Effector memory CD4-positive, alpha-beta T cell (primary cell): Measurements from ENCODE around the gene RPL23.

Experiments used
- DNase-seq, 3 donors: peaks; one replicate each; pipeline ENCODE4 v3.0.0-alpha.2; 2020
- H3K27ac ChIP-seq: 2 replicates; pipeline ENCODE4 v1.7.0; 2013; ENCODE audit warnings: mild to moderate bottlenecking, low read length, moderate library complexity; ENCODE audit not compliant: insufficient read depth, poor library complexity, severe bottlenecking
- H3K27me3 ChIP-seq: replicated peaks from 2 replicates; pipeline ENCODE4 v1.7.0; 2013; ENCODE audit warnings: mild to moderate bottlenecking, low read length; ENCODE audit not compliant: insufficient read depth, control insufficient read depth, poor library complexity, severe bottlenecking
- H3K36me3 ChIP-seq: 2 replicates; pipeline ENCODE4 v1.7.0; 2013; ENCODE audit warnings: mild to moderate bottlenecking, low read length, moderate library complexity; ENCODE audit not compliant: control insufficient read depth, insufficient read depth
- H3K4me1 ChIP-seq: 2 replicates; pipeline ENCODE4 v1.7.0; 2013; ENCODE audit warnings: low read length, mild to moderate bottlenecking; ENCODE audit not compliant: control insufficient read depth, insufficient read depth, poor library complexity, severe bottlenecking
- H3K4me3 ChIP-seq: 2 replicates; pipeline ENCODE4 v1.7.0; 2013; ENCODE audit warnings: low read length, low read depth, mild to moderate bottlenecking; ENCODE audit not compliant: insufficient read depth, poor library complexity, severe bottlenecking
- H3K9me3 ChIP-seq: 2 replicates; pipeline ENCODE4 v1.7.0; 2013; ENCODE audit warnings: mild to moderate bottlenecking, low read length, moderate library complexity; ENCODE audit not compliant: control insufficient read depth
- total RNA-seq, 3 donors: gene quantifications; one replicate each; lab custom pipeline; 2026; lab: John Stamatoyannopoulos, UW

Gene RPL23
- 614 to 921 (median 821) reads per million in 3 donors for total RNA-seq

GRCh38 chr17:38853292-38854219, at the start of gene RPL23:
RPL23 (minus strand) TSS chr17:38853721; CDS start chr17:38853710, 11 bp downstream.
- Histone ChIP-seq H3K27ac (peak within 1 kb of the TSS; percentile 95), H3K4me3 (peak within 1 kb of the TSS; percentile 42), H3K36me3 (peaks cover 38% of the 10 kb centered on the region), H3K4me1 (peaks cover 29% of the 10 kb centered on the region), H3K9me3 (no peaks in the 10 kb centered on the region), H3K27me3 (no peaks in the 10 kb centered on the region)
- peak; percentile 81 to 88 (median 85) for DNase-seq

DNA sequence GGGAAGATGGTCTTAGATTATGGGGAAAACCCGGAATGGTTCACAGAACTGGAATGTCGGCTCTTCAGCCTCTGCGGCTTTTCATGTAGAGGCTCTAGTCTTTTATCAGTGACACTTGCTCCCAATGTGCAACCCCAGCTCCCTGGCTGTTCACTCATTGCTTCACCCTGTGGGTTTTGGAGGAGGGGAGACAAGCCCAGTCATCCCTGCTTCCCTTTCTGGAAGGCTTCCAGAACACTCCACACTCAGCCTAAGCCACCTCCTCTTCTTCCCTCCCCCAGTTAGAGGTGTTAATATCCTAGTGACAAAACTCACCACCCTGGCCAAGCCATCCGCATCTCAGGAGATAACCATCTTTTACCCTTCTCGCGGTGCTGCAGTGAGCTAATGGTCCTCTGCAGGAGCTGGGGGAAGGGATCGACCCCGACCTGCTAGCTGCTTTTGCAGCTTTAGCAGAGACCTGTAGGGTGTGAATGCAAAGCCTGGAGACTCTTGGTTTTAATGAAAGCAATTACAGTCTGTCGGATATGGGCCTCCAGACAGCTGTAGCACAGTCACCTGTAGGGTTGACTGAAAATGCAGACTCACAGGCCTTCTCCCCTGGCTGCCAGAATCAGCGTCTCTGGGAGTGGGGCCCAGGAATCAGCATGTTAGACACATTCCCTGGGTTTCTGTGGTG, 47.6 kb upstream of the RPL23 start:
- no peaks in the 10 kb centered on the region for H3K9me3 ChIP-seq
- peak overlapping the region; percentile 27 for H3K27ac ChIP-seq
- H3K4me1 ChIP-seq: peaks cover 58% of the 10 kb centered on the region
- H3K4me3 ChIP-seq: no peak overlapping the region
- peak in 2 of 3 donors; percentile 16 to 22 for DNase-seq
- peaks cover 34% of the 10 kb centered on the region for H3K36me3 ChIP-seq
- H3K27me3 ChIP-seq: no peaks in the 10 kb centered on the region

DNA sequence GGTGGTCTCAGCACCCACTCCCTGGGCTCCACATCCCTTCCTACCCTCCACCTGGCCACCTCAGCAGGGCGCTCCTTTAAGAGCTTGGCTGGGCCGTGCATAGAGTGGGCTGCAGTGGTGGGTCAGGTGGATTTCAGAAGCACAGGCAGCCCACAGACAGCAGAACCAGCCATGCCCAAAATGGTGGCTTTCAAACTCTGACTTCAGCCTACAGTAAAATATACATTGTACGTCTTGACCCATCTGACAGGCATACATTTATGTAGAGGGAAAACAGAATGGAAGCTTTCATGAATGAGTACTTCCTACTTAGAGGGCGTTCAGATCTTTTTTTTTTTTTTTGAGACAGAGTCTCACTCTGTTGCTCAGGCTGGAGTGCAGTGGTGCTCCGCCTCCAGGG, 45.9 kb upstream of the RPL23 start:
- no peak for DNase-seq
- no peaks in the 10 kb centered on the region for H3K9me3 ChIP-seq
- peak overlapping the region; percentile 33 for H3K4me3 ChIP-seq
- H3K36me3 ChIP-seq: peaks cover 33% of the 10 kb centered on the region
- no peaks in the 10 kb centered on the region for H3K27me3 ChIP-seq
- peaks cover 61% of the 10 kb centered on the region for H3K4me1 ChIP-seq
- peak overlapping the region; percentile 88 for H3K27ac ChIP-seq

GRCh38 chr17:38898812-38899348, 45.4 kb upstream of the RPL23 start:
- Histone ChIP-seq H3K36me3 (peaks cover 35% of the 10 kb centered on the region), H3K4me3 (peak overlapping the region; percentile 33), H3K27ac (peak overlapping the region; percentile 88), H3K9me3 (no peaks in the 10 kb centered on the region), H3K4me1 (peaks cover 64% of the 10 kb centered on the region), H3K27me3 (no peaks in the 10 kb centered on the region)
- DNase-seq: peak; percentile 64 to 79 (median 71)

GRCh38 chr17:38898291-38898679, 44.8 kb upstream of the RPL23 start:
- H3K27me3 ChIP-seq: no peaks in the 10 kb centered on the region
- H3K4me3 ChIP-seq: peak overlapping the region; percentile 33
- peak in 1 of 3 donors; percentile 16 for DNase-seq
- H3K9me3 ChIP-seq: no peaks in the 10 kb centered on the region
- H3K36me3 ChIP-seq: peaks cover 30% of the 10 kb centered on the region
- H3K27ac ChIP-seq: peak overlapping the region; percentile 88
- peaks cover 70% of the 10 kb centered on the region for H3K4me1 ChIP-seq

DNA sequence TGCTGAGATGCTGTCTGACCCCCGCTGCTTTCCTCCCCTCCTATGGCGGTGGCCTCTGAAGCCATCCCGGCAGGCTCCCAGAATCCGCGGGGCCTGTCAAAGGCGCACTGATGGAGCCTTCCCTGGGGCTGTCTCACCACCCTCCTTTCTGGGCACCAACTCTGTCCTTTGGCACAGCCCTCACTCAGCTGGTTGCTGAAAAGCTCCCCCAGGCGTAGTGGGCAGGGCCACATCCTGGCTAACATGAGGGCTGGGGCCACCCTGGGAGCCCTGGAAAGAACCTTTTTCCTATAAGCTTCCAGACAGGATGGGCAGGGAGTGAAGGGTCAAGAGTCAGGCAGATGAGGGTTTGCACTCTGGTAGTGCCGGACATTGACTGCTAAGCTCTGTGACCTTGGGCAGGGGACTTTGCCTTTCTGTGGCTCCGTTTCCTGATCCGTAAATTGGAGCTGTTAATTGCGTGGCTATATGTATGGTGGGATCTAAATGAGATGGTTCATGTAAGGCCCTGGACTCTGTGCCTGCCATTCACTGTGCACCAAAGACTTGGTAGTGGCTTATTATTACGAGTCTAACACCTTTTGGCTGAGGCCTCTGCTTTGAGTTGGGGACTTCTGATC, 44.3 kb upstream of the RPL23 start:
- H3K9me3 ChIP-seq: no peaks in the 10 kb centered on the region
- H3K27me3 ChIP-seq: no peaks in the 10 kb centered on the region
- peak overlapping the region; percentile 33 for H3K4me3 ChIP-seq
- no peak for DNase-seq
- H3K27ac ChIP-seq: peak overlapping the region; percentile 88
- peaks cover 75% of the 10 kb centered on the region for H3K4me1 ChIP-seq
- peaks cover 30% of the 10 kb centered on the region for H3K36me3 ChIP-seq

- H3K4me1 ChIP-seq: peaks cover 79% of the 10 kb centered on the region
- H3K36me3 ChIP-seq: peaks cover 35% of the 10 kb centered on the region
- DNase-seq: no peak
- no peak overlapping the region for H3K4me3 ChIP-seq
- no peaks in the 10 kb centered on the region for H3K27me3 ChIP-seq
- no peaks in the 10 kb centered on the region for H3K9me3 ChIP-seq
- H3K27ac ChIP-seq: peak overlapping the region; percentile 88
These were observed 43.7 kb upstream of the RPL23 start for GRCh38 chr17:38897176-38897575.

DNA sequence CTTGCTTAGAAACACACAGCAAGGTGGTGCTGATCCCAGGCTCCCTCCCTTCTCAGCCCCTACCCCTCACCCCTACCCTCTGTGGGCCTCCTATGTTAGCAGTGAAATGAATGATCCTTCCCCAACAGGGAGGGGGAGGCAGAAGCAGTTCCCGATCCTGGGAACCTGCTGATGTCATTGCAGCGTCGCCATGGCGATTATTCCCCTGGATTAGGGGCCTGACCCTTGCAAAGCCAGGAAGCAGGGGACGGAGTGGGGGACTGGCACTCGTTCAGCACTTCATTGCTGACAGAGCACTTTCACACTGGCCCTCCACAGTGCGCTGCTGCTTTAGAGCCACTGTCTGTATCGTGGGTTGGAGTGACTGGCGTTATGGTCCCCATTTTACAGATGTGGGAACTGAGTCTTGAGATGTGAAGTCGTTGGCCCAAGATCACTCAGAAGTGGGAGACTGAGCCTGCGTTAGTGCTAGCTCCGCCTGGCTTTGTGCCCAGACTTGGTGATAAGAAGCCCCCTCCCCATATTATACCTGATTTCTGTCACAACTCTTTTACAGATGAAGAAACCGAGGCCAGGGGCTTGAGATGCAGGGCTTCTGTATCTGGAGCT, 42.9 kb upstream of the RPL23 start:
- H3K4me1 ChIP-seq: peaks cover 82% of the 10 kb centered on the region
- no peaks in the 10 kb centered on the region for H3K9me3 ChIP-seq
- H3K27ac ChIP-seq: peak overlapping the region; percentile 88
- DNase-seq: no peak
- no peak overlapping the region for H3K4me3 ChIP-seq
- H3K36me3 ChIP-seq: peaks cover 36% of the 10 kb centered on the region
- H3K27me3 ChIP-seq: no peaks in the 10 kb centered on the region

DNA sequence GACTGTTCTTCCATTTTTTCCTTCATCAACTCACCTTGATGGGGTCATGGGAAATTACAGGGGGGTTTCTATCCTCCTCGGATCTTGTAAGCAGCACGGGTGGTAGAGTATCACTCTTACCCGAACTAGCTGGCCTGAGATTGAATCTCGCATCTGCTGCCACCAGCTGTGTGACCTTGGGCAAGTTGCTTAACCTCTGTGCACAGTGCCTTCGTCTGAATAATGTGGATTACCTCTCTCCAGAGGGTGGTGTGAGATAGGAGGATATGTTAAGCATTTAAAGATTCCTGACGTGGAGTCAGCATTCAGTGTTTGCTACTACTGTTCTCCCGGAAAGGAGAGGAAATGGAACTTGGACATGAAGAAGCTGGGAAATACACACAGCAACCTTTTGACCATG, 40.8 kb upstream of the RPL23 start:
- Histone ChIP-seq H3K9me3 (no peaks in the 10 kb centered on the region), H3K27me3 (no peaks in the 10 kb centered on the region), H3K27ac (peak overlapping the region; percentile 63), H3K4me1 (peaks cover 82% of the 10 kb centered on the region), H3K4me3 (no peak overlapping the region), H3K36me3 (peaks cover 37% of the 10 kb centered on the region)
- DNase-seq: no peak
